GM19035 (cell line): ENCODE results near the gene ZFP3.
"Not testable (repeated sequence)": the region's sequence is repeated elsewhere in the genome, so short reads cannot be mapped to it uniquely, and the experiment has no call there.

Experiments used
- ATAC-seq: cut with Tn5 transposase; IDR thresholded peaks from one replicate; pipeline ENCODE4 v1.9.1; 2021; ENCODE audit not compliant: unreplicated experiment

Gene ZFP3

DNA sequence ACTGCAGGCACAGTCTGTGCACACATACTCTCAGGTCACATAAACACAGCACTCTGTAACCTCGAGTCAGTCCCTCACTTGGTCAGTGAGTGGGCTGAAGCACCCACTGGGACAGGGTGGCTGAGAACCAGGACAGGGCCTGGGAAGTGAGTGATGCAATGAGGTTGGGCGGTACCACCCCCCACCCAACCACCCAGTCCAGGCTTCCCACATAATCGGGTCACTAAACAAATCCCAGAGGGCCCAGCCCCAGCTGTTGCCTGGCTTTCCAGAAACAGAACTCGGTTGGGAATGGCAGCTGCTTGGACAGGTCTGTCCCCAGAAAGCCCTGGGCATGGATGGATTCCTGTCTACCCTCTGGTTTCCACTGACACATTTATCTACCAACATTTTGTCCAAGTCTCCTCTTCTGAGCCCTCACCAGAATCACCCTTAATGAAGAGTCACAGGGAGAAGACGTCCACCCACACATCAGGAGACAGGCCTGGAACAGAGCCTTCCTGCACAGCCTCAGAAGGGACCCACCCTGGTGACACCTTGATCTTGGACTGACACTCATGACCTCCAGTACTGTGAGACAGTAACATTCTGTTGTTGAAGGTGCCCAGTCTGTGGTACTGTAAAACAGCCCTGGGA lies 46.0 kb downstream of the ZFP3 start:
- not testable (repeated sequence) for ATAC-seq

DNA sequence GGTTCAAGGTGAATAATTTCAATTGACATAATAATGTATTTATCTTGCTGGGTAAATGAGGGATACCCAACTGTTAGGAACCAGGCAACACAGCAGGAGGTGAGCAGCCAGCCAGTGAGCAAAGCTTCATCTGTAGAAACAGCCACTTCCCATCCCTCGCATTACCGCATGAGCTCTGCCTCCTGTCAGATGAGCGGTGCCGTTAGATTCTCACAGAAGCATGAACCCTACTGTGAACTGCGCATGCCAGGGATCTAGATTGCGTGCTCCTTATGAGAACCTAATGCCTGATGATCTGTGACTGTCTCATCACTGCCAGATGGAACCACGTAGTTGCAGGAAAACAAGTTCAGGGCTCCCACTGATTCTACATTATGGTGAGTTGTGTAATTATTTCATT lies 46.6 kb downstream of the ZFP3 start:
- not testable (repeated sequence) for ATAC-seq

DNA sequence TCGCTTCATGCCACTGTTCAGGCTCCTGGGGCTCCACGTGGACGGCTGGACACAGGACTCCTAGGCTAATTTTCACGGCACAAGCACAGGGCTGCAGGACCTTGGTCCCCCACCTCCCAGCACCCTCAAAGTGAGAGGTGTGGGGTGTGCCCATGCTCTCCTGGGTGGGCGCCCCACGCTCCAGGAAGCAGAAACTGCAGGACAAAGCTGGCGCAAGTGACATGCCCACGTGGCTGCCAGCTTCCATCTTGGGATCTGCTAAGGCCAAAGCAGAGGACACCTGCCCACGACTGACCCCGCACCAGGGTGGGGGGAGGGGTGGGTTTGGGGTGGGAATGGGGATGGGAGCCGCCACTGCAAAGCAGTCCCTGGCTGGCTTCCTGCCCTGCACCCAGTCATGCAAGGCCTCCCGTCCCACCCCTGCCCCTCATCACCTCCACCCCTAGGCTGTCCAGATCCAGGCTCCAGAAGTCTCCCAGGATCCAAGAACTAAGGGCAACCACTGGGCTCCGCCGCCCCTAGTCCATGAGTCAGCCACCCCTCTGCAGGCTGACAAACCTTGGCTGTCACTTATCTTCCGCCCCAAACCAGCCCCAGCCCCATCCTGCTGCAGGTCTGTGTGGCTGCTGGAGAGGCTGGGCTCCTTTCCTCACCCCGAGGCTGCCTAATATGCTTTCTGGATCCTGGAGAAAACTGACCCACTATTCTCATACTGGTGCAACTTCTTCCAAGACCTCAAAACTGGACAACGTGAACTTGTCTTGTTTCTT lies 48.6 kb downstream of the ZFP3 start:
- ATAC-seq: no peak

DNA sequence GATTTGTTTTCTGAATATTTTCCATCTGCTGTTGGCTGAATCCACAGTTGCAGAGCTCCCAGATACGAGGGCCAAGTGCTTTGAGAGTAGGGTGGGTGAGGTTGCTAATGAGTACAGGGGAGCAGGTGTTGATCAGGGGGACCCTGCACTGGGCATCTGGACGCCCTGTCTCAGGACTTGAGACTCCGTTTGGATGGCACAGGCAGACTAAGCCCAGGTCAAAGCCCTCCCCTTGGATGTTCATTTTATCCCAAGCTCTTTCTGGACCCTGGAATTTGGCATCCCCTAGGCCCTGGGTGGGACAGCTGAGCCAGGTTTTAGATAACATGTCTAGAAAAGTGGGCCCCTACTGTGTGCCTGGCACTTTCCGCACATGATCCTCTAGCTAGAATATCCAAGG lies 49.6 kb downstream of the ZFP3 start:
- ATAC-seq: no peak

DNA sequence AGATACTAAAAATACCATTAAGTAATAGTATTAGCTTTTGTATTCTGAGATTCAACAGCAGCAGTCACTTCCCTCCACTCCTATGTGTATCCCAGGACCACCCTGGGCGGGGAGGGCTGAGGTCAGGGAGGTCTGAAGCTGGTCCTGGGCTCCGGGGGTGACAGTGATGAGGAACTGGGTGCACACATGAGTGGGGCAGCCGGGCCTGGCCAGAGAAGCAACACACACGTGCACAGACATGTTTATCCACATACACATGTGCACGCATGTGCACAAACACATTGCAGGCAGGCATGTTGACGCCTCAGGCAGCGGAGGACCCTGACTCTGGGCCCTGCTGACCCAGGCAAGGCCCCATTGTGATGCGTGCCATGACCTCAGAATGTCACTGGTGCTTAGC lies 50.1 kb downstream of the ZFP3 start:
- not testable (repeated sequence) for ATAC-seq

DNA sequence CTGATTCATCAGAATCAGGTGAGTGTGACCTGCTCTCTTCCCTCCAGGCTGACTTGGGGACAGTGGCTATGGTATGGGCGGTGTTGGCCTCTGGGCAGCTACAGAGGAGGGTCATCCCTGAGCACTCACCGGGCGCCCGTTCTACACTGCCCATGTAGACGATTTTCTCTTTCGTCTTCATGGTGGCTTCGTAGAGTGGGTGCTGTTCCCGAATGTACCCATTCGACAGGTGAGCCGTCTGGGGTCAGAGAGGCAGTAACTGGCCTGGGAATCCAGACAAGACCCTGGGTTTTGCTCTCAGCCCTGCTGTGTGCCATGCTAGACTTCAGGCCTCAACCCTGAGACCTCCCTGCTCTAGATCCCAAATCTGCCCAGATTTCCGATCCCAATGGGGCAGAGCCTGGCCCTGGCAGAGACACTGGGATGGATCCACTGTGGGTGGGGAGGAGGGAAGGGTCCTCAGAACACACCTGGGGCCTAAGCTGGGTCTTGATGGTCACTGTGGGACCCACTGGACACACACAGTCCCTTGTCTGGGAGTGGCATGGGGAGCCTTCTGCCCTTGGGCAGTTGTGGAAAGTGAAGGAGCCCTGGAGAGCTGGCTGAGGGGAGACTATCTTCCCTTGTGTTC lies 50.8 kb downstream of the ZFP3 start:
- no peak for ATAC-seq

DNA sequence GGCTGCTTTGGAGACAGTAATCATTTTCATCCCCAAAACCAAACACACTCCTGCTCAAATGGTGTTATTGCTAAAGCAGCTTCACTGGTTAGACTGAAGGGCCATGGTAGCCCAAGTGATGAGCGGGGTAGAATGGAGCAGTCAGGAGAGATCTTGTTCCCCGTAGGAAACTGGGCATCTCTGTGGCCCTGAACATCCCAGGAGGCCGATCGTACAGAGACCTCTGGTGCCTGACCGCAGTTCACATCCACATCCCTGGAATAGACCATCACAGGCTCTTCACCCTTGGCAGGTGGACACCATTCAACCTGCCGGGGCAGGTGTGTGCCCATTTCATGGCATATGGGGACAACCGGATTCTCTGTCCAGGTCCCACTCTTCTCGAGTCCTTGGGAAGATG lies 51.5 kb downstream of the ZFP3 start:
- not testable (repeated sequence) for ATAC-seq

DNA sequence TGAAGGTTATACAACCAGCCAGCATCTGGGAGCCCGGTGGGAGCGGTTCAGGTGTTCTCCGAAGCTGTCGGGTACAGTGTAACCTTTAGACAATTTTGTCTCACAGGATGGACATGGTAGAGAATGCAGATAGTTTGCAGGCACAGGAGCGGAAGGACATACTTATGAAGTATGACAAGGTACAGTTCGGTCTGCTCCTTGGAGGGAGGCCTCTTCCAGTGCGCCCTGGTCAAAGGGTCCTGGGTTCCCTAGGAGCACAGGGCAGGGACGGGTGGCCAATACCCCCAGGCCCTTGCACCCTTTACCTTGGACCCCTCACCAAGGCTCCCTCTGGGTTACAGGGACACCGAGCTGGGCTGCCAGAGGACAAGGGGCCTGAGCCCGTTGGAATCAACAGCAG lies 52.0 kb downstream of the ZFP3 start:
- not testable (repeated sequence) for ATAC-seq

DNA sequence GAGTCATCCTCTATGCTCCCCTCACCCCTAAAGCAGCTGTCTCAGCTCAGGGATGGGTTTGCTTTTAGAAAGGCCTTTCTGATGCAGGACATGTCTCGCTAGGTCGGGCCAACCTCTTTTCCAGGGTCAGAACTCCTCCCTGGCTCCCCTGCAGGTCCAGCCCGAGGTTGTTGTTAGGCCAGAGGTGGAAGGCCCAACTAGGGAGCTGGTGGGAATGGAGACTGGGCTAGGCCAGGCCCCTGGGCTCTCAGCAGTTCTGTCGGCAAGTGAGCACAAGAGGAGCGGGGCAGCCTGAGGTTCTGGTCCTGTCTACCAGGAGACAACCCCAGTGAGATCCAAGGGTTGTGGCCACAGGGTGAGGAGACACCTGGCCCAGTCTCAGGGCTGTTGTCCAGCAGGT lies 52.4 kb downstream of the ZFP3 start:
- not testable (repeated sequence) for ATAC-seq

DNA sequence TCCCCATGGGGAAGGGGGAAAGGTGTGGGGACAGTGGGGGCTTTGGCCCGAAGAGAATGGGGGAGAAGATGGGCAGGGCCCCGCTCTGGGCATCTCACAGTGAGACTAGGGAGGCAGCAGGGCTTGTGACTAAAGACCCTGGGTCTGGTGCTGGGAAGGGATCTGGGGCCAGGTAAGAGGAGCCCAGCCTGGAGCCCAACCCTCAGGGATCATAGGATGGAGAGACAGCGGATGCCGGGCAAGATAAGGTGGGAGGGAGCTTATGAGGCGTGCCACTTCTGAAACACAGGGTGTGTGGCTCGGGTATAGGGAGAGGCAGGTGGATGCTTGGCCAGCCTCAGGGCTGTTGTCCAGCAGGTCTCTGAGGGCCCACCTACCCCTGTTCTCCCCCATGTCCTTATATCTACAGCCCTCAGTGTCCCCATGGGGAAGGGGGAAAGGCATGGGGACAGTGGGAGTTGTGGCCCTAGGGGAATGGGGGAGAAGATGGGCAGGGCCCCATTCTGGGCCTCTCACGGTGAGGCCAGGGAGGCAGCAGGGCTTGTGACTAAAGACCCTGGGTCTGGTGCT lies 53.0 kb downstream of the ZFP3 start:
- ATAC-seq: no peak

DNA sequence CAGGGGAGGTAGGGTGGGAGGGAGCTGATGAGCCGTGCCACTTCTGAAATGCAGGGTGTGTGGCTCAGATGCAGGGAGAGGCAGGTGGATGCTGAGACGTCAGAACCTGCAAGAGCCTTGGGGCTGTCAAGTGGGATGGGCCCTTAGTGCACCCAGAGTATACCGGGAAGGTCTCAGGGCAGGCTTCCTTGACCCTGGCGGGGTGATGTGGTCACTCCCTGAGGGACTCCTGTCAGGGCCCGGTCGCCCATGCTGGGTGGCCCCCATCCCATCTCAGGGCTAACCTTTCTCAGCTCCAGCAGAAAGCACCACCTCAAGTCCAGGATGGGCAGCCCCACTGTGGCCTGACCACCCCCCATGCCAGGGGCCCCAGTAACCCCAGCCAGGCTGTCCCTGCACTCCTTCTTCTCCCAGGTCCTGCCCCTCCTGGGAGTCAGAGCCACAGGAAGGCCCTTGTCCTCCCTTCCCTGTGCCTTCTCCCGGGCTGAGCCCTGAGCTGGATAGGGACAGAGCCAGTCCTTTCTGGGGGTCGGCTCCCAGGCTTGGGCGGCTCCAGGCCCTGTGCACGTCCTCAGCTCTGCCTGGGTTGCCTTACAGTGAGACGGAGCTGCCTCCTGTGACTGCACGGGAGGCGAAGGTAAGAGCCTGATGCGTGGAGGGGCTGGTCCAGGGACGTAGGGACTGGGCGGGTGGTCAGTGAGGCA lies 53.7 kb downstream of the ZFP3 start:
- ATAC-seq: not testable (repeated sequence)

DNA sequence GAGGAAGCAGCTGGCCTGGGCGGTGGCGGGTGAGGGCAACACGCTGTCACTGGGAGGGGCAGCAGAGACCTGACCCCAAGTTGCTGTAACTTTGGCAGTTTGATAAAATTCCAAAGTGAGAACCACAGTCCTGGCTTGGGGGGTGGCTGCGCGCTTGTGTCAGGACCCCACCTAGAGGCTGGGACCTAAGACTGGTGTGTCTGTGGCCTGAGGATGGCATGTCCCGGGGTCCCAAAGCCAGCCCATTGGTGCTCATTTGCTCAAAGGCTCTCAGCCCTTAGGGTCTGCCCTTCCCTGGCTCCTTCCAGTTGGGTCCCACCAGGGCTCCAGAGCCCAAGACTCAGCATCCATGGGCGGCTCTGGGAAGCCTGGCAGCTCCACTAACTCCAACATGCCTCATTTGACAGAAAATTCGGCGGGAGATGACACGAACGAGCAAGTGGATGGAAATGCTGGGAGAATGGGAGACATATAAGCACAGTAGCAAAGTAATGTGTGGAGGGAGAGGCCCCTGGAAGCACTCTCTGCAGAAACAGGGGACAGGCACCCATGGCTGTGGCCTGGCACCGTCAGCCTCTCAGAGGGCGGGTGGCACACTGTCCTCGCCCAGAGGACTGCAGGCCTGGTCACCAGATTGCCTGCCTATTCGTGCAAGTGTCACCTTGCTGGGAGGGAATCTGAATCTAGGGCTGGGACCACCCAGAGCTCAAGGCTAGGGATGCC lies 54.4 kb downstream of the ZFP3 start:
- ATAC-seq: not testable (repeated sequence)

DNA sequence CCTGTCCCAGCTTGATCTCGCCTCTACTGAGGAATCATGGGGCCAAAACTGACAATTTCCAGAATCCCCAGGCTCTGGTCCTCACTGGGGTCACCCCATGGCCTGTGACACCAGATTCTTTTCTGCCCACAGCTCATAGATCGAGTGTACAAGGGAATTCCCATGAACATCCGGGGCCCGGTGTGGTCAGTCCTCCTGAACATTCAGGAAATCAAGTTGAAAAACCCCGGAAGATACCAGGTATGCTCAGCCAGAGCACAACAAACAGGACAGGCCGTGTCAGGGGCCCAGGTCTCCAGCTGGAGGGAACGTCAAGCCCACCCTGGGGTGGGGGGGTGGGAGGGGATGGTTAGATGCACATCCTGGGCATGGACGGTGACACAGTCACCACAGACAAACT lies 55.0 kb downstream of the ZFP3 start:
- no peak for ATAC-seq

DNA sequence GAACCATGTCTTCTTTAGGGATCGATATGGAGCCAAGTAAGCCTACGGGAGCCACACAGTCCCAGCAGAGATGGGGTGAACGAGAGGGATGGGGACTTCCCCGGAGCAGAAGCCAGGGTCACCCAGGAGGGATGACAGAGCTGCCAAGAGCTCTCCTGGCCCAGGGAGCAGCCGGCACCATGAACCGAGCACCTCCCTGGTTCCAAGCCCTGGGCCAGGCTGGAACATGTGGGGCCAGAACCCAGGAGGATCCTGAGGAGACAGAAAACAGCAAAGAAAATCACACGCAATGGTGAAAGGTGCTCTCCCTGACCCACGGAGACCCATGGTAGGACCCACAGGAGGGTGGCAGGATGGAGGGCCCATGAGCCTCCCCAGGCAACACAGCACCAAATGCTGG lies 55.7 kb downstream of the ZFP3 start:
- not testable (repeated sequence) for ATAC-seq

DNA sequence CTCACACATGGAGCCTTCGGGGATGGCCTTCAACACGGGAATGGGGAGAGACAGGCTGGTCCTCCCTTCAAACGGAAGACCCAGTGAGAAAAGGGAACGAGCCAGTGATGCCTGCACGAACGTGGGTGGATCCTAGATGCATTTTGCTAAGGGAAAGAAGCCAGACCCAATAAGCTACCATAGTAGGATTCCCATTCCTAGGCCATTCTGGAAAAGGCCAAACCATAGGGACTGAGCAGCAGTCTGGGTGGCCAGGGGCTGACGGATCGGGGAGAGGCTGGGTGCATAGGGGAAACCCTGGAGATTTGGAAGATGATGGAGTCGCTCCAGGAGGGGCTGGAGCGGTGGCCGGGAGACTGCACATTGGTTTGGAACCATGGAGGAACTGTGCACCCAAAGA lies 56.3 kb downstream of the ZFP3 start:
- not testable (repeated sequence) for ATAC-seq

DNA sequence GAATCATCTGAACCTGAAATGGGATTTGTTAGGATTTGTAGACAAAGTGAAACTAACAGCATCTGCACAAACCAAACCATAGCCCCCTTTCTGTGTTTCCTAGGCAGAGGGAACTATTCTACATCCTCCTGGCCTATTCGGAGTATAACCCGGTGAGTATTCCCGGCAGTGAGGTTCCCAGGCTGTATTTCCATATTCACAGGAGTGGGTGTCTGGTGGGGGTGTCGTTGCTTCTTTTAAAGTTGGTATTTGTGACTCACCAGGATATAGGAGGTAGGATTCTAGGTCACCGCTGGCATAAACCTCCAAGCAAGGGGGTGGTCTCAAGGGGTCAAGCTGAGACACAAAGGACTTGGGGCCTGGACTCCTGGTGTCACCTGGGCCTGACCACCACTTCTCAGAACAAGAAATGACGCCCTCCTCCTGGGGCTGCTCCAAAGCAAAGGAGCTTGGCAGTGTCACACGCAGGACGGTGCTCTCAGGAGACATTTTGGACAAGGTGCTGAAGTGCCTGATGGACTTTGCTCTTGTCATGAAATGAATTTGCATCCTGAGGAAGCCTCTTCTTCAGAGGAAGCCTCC lies 57.0 kb downstream of the ZFP3 start:
- ATAC-seq: not testable (repeated sequence)

DNA sequence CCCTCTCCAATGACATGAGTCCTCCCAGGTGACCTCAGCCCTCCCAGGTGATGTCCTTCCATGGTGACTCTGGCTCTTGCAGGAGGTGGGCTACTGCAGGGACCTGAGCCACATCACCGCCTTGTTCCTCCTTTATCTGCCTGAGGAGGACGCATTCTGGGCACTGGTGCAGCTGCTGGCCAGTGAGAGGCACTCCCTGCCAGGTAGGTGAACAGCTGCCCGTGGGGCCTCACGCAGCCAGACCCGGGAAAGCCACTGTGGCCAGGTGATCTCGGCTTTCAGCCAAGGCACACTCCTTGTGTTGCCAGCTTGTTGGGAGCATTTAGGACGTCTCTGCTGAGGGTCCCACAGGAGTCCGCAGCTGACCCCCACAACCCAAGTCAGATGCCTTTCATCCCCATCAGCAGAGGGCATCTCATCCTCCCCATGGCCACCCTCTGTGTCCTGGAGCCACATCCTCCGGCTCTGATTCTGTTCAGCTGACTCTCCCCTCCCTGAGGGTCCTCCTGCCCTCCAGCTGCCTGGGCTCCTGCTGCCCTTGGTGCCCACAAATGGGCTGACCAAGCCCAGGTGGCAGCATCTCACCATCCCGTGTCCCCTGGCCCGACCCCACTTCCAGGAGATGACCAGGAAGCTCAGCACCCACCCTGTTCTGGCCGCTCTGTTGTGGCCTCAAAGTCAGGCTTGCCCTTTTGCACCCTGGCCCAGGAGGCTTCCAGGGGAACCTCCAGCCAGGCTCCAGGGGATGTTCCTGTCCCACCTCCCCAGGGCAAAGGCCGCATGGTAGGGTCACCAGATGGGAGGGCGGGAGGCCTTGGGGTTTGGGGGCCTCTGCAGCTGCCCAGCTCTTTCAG lies 57.7 kb downstream of the ZFP3 start:
- ATAC-seq: no peak

DNA sequence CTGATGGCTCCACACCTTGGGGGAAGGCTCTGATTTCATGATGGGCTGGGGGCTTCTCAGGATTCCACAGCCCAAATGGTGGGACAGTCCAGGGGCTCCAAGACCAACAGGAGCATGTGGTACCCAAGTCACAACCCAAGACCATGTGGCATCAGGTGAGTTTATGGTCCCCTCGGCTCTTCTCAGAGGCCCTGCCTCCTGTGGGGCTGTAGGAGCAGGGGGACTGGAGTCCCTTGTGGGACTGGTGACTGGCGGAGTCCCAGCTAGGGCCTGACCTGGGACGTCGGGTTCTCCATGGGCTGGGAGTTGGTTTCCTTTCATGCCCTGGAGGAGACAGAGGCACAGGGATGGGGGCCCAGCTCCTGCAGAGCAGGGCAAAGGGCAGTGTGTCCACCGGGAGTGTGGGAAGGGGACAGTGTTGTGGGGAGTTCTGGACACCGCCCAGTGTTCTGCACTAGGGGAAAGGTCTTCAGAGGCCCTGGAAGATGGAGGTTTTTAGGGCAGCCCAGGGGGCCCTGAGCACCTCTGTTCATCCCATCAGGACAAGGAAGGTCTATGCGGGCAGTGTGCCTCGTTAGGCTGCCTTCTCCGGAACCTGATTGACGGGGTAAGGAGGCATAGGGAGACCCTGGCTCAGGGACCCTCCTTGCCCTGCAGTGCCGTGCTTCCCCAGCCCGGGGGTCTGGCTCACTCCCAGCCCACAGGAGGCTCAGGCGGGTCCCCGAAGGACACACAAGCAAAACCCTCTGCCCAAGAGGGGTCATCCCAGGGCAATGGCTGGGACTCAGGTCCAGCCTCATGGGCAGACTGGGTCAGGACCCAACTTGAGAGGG lies 58.5 kb downstream of the ZFP3 start:
- not testable (repeated sequence) for ATAC-seq
